HEK293 (cell line): ENCODE results near the gene TUBGCP3.

ENCODE experiments used
- BCL11B ChIP-seq: fragments of 450-650 bp; formaldehyde crosslinking; IDR thresholded peaks from 2 replicates; pipeline ENCODE4 v1.5.1; 2016; ENCODE audit warnings: low read depth, missing biosample characterization, missing genetic modification characterization
- CTCF ChIP-seq: fragments of 450-650 bp; formaldehyde crosslinking; IDR thresholded peaks from 2 replicates; pipeline ENCODE4 v1.5.1; 2016; ENCODE audit warnings: missing biosample characterization, missing genetic modification characterization
- REST ChIP-seq: fragments of 450-650 bp; formaldehyde crosslinking; IDR thresholded peaks from 2 replicates; pipeline ENCODE4 v1.5.1; 2016; ENCODE audit warnings: missing biosample characterization, missing genetic modification characterization
- ZNF175 ChIP-seq: fragments of 450-650 bp; formaldehyde crosslinking; IDR thresholded peaks from 2 replicates; pipeline ENCODE4 v1.5.1; 2016; ENCODE audit warnings: missing biosample characterization, missing genetic modification characterization
- ZNF23 ChIP-seq: fragments of 450-650 bp; formaldehyde crosslinking; IDR thresholded peaks from 2 replicates; pipeline ENCODE4 v1.5.1; 2016; ENCODE audit warnings: missing biosample characterization, missing genetic modification characterization, borderline replicate concordance
- ZNF335 ChIP-seq: fragments of 450-650 bp; formaldehyde crosslinking; conservative IDR thresholded peaks from 2 replicates; pipeline ENCODE4 v1.5.1; 2016; ENCODE audit warnings: missing biosample characterization, missing genetic modification characterization
- ZNF510 ChIP-seq: fragments of 450-650 bp; formaldehyde crosslinking; IDR thresholded peaks from 2 replicates; pipeline ENCODE4 v1.5.1; 2018; ENCODE audit warnings: mild to moderate bottlenecking, missing genetic modification characterization, missing biosample characterization; ENCODE audit not compliant: insufficient replicate concordance
- ZNF792 ChIP-seq: fragments of 450-650 bp; formaldehyde crosslinking; IDR thresholded peaks from 2 replicates; pipeline ENCODE4 v1.5.1; 2016; ENCODE audit warnings: missing biosample characterization, missing genetic modification characterization

GRCh38 chr13:112495465-112495864, 92.5 kb downstream of the TUBGCP3 start:
- no peak for TF ChIP-seq CTCF
- no peak for TF ChIP-seq ZNF23
- TF ChIP-seq REST, result no peak
- no peak for TF ChIP-seq ZNF175 (tag by site-specific recombination)
- no peak for TF ChIP-seq BCL11B
- no peak for TF ChIP-seq ZNF335
- TF ChIP-seq ZNF510 (tag by site-specific recombination), result no peak
- no peak for TF ChIP-seq ZNF792 (tag by site-specific recombination)
